LHCN-M2 (cell line): ENCODE data around the gene IFNA16. TPM values are rescaled to one million over a fixed set of nuclear protein-coding genes. Genes with fewer than 3 reads are reported as not detected.
"Not testable (repeated sequence)": the region's sequence is repeated elsewhere in the genome, so short reads cannot be mapped to it uniquely, and the experiment has no call there.

Source experiments
- DNase-seq: peaks from one replicate; pipeline ENCODE4 v3.0.0-alpha.2; 2012; ENCODE audit warnings: low read depth
- total RNA-seq: library from RNA; depleted of rRNA; stranded (reverse); fragments of >200 nt; gene quantifications from 2 replicates; pipeline ENCODE4 v1.2.3, GENCODE V29; 2014; rRNA removed

IFNA16 gene
- total RNA-seq, 1 experiment from 2014 or later = not detected

- DNase-seq = not testable (repeated sequence)
Measured at GRCh38 chr9:21202105-21202504, 15.0 kb downstream of the IFNA16 start, which contains the start of gene IFNA7. IFNA7 (minus strand) TSS chr9:21202205; CDS start chr9:21202165, 40 bp downstream.

- DNase-seq = peak; percentile 32
Measured at GRCh38 chr9:21194867-21195776, 22.0 kb downstream of the IFNA16 start.

GRCh38 chr9:21187487-21187886 lies 29.6 kb downstream of the IFNA16 start, which contains the start of gene IFNA4:
IFNA4 (minus strand) TSS chr9:21187587; CDS start chr9:21187531, 56 bp downstream.
- not testable (repeated sequence) for DNase-seq

- DNase-seq = peak; percentile 13
Measured at GRCh38 chr9:21182810-21183736, 34.0 kb downstream of the IFNA16 start.

- DNase-seq = peak; percentile 1
Measured at GRCh38 chr9:21174671-21175070, 42.4 kb downstream of the IFNA16 start.

- DNase-seq = no peak
Measured at GRCh38 chr9:21172156-21172555, 45.0 kb downstream of the IFNA16 start.

GRCh38 chr9:21171351-21171750 lies 45.8 kb downstream of the IFNA16 start:
- no peak for DNase-seq

GRCh38 chr9:21166560-21166959 lies 50.6 kb downstream of the IFNA16 start, which contains the start of gene IFNA21:
IFNA21 (minus strand) TSS chr9:21166660; CDS start chr9:21166612, 48 bp downstream.
- not testable (repeated sequence) for DNase-seq

Other genes with a start within 250 kb of the IFNA16 start
- 0.34 and 0.38 TPM in 2 replicates for gene HACD4, start 185.7 kb downstream of the IFNA16 start, total RNA-seq
- not detected in 2 replicates for gene IFNB1, start 139.4 kb downstream of the IFNA16 start, total RNA-seq
- gene IFNW1, start 75.5 kb downstream of the IFNA16 start, total RNA-seq = not detected in 2 replicates
- gene IFNA21, start 50.7 kb downstream of the IFNA16 start, total RNA-seq = not detected in 2 replicates
- gene IFNA4, start 29.7 kb downstream of the IFNA16 start, total RNA-seq = not detected in 2 replicates
- not detected in 2 replicates for gene IFNA7, start 15.1 kb downstream of the IFNA16 start, total RNA-seq
- not detected in 2 replicates for gene IFNA10, start 10.2 kb downstream of the IFNA16 start, total RNA-seq
- not detected in 2 replicates for gene IFNA17, start 10.9 kb upstream of the IFNA16 start, total RNA-seq
- not detected in 2 replicates for gene IFNA14, start 22.7 kb upstream of the IFNA16 start, total RNA-seq
- gene IFNA5, start 88.0 kb upstream of the IFNA16 start, total RNA-seq = not detected in 2 replicates
- gene KLHL9, start 118.1 kb upstream of the IFNA16 start, total RNA-seq = 35.5 and 39.4 TPM in 2 replicates
- not detected in 2 replicates for gene IFNA6, start 133.6 kb upstream of the IFNA16 start, total RNA-seq
- not detected in 2 replicates for gene IFNA13, start 150.7 kb upstream of the IFNA16 start, total RNA-seq
- gene IFNA2, start 168.1 kb upstream of the IFNA16 start, total RNA-seq = not detected in 2 replicates
- not detected in 2 replicates for gene IFNA8, start 191.8 kb upstream of the IFNA16 start, total RNA-seq
- not detected in 2 replicates for gene IFNA1, start 223.1 kb upstream of the IFNA16 start, total RNA-seq